K562 (cell line): Measurements from ENCODE around the gene DGKA. TPM values are rescaled to one million over a fixed set of nuclear protein-coding genes. Genes with fewer than 3 reads are reported as not detected.

ENCODE experiments used
- ARHGAP35 ChIP-seq: fragments of 450-650 bp; IDR thresholded peaks from 2 replicates; pipeline ENCODE4 v1.6.1; 2018; ENCODE audit not compliant: partially characterized antibody
- ARID1B ChIP-seq: fragments of 450-650 bp; IDR thresholded peaks from 2 replicates; pipeline ENCODE4 v1.6.1; 2016; ENCODE audit warnings: antibody characterized with exemption, mild to moderate bottlenecking, inconsistent platforms
- CAMTA2 ChIP-seq: fragments of 250-450 bp; sonication (Bioruptor Pico); conservative IDR thresholded peaks from 2 replicates; pipeline ENCODE4 v1.5.1; 2022
- DPF2 ChIP-seq: fragments of 450-650 bp; IDR thresholded peaks from 2 replicates; pipeline ENCODE4 v1.6.1; 2016
- EGR1 ChIP-seq: fragments of 450-650 bp; conservative IDR thresholded peaks from 2 replicates; pipeline ENCODE4 v1.6.1; 2017; ENCODE audit warnings: mild to moderate bottlenecking
- LEF1 ChIP-seq: fragments of 450-650 bp; IDR thresholded peaks from 2 replicates; pipeline ENCODE4 v1.6.1; 2016; ENCODE audit warnings: mild to moderate bottlenecking
- NBN ChIP-seq: fragments of 450-650 bp; IDR thresholded peaks from 2 replicates; pipeline ENCODE4 v1.6.1; 2016; ENCODE audit warnings: low read depth, mild to moderate bottlenecking
- NEUROD1 ChIP-seq: fragments of 150-350 bp; IDR thresholded peaks from 2 replicates; pipeline ENCODE4 v1.6.1; 2014; ENCODE audit warnings: borderline replicate concordance, low read length, low read depth; ENCODE audit not compliant: partially characterized antibody
- PRMT5 ChIP-seq: sonication (generic); formaldehyde crosslinking; IDR thresholded peaks from 2 replicates; pipeline ENCODE4 v1.5.0; 2020; ENCODE audit warnings: missing genetic modification reagents
- SMARCE1 ChIP-seq: fragments of 450-650 bp; IDR thresholded peaks from 2 replicates; pipeline ENCODE4 v1.7.1; 2016; ENCODE audit warnings: mild to moderate bottlenecking
- SNRNP70 ChIP-seq: fragments of 200-400 bp; formaldehyde crosslinking; optimal IDR thresholded peaks from 2 replicates; pipeline ENCODE3; 2017; ENCODE audit warnings: low read depth, low read length
- TAF15 ChIP-seq: fragments of 200-400 bp; formaldehyde crosslinking; IDR thresholded peaks from 2 replicates; pipeline ENCODE4 v1.6.1; 2017; ENCODE audit warnings: mild to moderate bottlenecking, low read depth, low read length, moderate library complexity
- TCF7 ChIP-seq: sonication (generic); IDR thresholded peaks from 2 replicates; pipeline ENCODE4 v1.6.1; 2016; ENCODE audit warnings: antibody characterized with exemption, borderline replicate concordance
- TEAD1 ChIP-seq, 2 experiments: fragments of 450-650 bp in 1 of 2; sonication (generic) in 1 of 2; formaldehyde crosslinking; IDR thresholded peaks; 2 replicates each; pipeline versions ENCODE4 v1.4.0 to v1.8.0; 2020 to 2022; ENCODE audit warnings: mild to moderate bottlenecking in 2 of 2, missing genetic modification reagents in 1 of 2
- TEAD4 ChIP-seq, 2 experiments: sonication (generic) in 1 of 2; formaldehyde crosslinking in 1 of 2; IDR thresholded peaks; 2 replicates each; pipeline versions ENCODE4 v1.6.1 to v1.8.0; 2012 to 2022; ENCODE audit warnings: borderline replicate concordance in 1 of 2, inconsistent platforms in 1 of 2, low read length in 1 of 2, mild to moderate bottlenecking in 1 of 2, missing genetic modification reagents in 1 of 2
- ZNF212 ChIP-seq: fragments of 450-650 bp; formaldehyde crosslinking; IDR thresholded peaks from 2 replicates; pipeline ENCODE4 v1.4.0; 2020; ENCODE audit warnings: mild to moderate bottlenecking
- polyA plus RNA-seq, 8 experiments: library from polyadenylated mRNA; depleted of rRNA in 4 of 8; stranded (reverse) in 5 of 8; unstranded in 3 of 8; fragments of >200 nt; fragmentation: Nextera tagmentation in 2 of 8; fragmentation: Illumina TruSeq in 1 of 8; extraction: Ambion mirVana in 2 of 8; extraction: Trizol in 1 of 8; gene quantifications; 2 replicates each; pipeline versions ENCODE4 v1.2.1 to v1.2.3, GENCODE V29; 2011 to 2014; ENCODE audit warnings: inconsistent platforms in 1 of 8, missing spikeins in 1 of 8
- total RNA-seq, 7 experiments: library from RNA; depleted of rRNA in 6 of 7; stranded (reverse); fragments of >200 nt in 6 of 7; fragmentation: Illumina TruSeq in 2 of 7; extraction: Trizol in 2 of 7; gene quantifications; 2 replicates each; pipeline versions ENCODE4 v1.2.1 to v1.2.3, GENCODE V29; 2011 to 2021; ENCODE audit warnings: low replicate concordance in 1 of 7
- TF ChIP-seq, protein P1 (sequence below): sonication (generic); formaldehyde crosslinking; IDR thresholded peaks from 2 replicates; pipeline ENCODE4 v1.8.0; 2022; ENCODE audit warnings: missing genetic modification reagents, mild to moderate bottlenecking, moderate library complexity, borderline replicate concordance
- TF ChIP-seq, protein P2 (sequence below): fragments of 250-450 bp; sonication (Bioruptor Pico); IDR thresholded peaks from 2 replicates; pipeline ENCODE4 v1.4.0; 2020
- TF ChIP-seq, protein P3 (sequence below): IDR thresholded peaks from 2 replicates; pipeline ENCODE4 v1.6.1; 2012; ENCODE audit warnings: low read depth, low read length, improper control_type of control experiment, borderline replicate concordance
- TF ChIP-seq, protein P4 (sequence below): sonication (generic); IDR thresholded peaks from 2 replicates; pipeline ENCODE4 v1.6.1; 2016

The DGKA gene
- total and polyA plus RNA-seq, 9 of the 15 experiments (the other 6 are each of a cell fraction or from before 2014, with no cell fraction given) = 3.4 to 12.4 (median 6.2) TPM

DNA sequence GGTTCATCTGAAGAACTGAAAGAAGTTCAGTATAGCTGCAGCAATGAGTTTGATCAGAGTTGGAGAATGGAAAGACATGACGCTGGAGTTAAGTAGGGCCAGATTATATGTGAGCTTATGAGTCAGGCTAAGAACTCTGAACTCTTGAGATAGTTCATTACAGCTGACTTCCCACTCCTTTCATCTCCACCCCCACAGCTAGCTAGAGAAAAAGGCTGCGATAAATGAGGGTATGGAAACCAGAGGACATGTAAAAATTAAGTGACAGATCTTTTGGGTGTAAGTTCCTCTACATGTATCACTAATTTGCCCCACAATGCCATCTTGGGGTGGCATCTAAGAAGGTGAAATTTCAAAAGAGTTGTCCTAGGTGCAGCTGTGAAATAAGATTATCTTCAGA, 31.9 kb upstream of the DGKA start (continued):
- TF ChIP-seq, protein P1, sequence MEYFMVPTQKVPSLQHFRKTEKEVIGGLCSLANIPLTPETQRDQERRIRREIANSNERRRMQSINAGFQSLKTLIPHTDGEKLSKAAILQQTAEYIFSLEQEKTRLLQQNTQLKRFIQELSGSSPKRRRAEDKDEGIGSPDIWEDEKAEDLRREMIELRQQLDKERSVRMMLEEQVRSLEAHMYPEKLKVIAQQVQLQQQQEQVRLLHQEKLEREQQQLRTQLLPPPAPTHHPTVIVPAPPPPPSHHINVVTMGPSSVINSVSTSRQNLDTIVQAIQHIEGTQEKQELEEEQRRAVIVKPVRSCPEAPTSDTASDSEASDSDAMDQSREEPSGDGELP = peak; percentile 77; the same call in 1 of the 2 replicates
- TF ChIP-seq TEAD4 (IDR thresholded peaks at IDR 0.05; ENCODE audit: low read length) (peak; percentile 60), TEAD4 (CRISPR knock-in tag; IDR thresholded peaks at IDR 0.05; ENCODE audit: borderline replicate concordance) (no peak), TAF15 (no peak), CAMTA2 (CRISPR knock-in tag) (no peak), ARHGAP35 (no peak), ARID1B (peak; percentile 71), TEAD1 (CRISPR knock-in tag; IDR thresholded peaks at IDR 0.05) (no peak), ZNF212 (CRISPR knock-in tag) (no peak), EGR1 (peak; percentile 90), LEF1 (peak; percentile 48; the same call in 1 of the 2 replicates), SMARCE1 (peak; percentile 33; the same call in 1 of the 2 replicates), NBN (no peak), SNRNP70 (no peak), DPF2 (peak; percentile 72), TCF7 (peak; percentile 88; the same call in 1 of the 2 replicates), NEUROD1 (no peak), PRMT5 (CRISPR knock-in tag) (no peak)
- TF ChIP-seq, protein P2, sequence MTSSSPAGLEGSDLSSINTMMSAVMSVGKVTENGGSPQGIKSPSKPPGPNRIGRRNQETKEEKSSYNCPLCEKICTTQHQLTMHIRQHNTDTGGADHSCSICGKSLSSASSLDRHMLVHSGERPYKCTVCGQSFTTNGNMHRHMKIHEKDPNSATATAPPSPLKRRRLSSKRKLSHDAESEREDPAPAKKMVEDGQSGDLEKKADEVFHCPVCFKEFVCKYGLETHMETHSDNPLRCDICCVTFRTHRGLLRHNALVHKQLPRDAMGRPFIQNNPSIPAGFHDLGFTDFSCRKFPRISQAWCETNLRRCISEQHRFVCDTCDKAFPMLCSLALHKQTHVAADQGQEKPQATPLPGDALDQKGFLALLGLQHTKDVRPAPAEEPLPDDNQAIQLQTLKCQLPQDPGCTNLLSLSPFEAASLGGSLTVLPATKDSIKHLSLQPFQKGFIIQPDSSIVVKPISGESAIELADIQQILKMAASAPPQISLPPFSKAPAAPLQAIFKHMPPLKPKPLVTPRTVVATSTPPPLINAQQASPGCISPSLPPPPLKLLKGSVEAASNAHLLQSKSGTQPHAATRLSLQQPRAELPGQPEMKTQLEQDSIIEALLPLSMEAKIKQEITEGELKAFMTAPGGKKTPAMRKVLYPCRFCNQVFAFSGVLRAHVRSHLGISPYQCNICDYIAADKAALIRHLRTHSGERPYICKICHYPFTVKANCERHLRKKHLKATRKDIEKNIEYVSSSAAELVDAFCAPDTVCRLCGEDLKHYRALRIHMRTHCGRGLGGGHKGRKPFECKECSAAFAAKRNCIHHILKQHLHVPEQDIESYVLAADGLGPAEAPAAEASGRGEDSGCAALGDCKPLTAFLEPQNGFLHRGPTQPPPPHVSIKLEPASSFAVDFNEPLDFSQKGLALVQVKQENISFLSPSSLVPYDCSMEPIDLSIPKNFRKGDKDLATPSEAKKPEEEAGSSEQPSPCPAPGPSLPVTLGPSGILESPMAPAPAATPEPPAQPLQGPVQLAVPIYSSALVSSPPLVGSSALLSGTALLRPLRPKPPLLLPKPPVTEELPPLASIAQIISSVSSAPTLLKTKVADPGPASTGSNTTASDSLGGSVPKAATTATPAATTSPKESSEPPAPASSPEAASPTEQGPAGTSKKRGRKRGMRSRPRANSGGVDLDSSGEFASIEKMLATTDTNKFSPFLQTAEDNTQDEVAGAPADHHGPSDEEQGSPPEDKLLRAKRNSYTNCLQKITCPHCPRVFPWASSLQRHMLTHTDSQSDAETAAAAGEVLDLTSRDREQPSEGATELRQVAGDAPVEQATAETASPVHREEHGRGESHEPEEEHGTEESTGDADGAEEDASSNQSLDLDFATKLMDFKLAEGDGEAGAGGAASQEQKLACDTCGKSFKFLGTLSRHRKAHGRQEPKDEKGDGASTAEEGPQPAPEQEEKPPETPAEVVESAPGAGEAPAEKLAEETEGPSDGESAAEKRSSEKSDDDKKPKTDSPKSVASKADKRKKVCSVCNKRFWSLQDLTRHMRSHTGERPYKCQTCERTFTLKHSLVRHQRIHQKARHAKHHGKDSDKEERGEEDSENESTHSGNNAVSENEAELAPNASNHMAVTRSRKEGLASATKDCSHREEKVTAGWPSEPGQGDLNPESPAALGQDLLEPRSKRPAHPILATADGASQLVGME (CRISPR knock-in tag) = no peak
- TF ChIP-seq, protein P3, sequence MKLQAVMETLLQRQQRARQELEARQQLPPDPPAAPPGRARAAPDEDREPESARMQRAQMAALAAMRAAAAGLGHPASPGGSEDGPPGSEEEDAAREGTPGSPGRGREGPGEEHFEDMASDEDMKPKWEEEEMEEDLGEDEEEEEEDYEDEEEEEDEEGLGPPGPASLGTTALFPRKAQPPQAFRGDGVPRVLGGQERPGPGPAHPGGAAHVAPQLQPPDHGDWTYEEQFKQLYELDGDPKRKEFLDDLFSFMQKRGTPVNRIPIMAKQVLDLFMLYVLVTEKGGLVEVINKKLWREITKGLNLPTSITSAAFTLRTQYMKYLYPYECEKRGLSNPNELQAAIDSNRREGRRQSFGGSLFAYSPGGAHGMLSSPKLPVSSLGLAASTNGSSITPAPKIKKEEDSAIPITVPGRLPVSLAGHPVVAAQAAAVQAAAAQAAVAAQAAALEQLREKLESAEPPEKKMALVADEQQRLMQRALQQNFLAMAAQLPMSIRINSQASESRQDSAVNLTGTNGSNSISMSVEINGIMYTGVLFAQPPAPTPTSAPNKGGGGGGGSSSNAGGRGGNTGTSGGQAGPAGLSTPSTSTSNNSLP = 0 out of 2 replicates have a peak, but pooled peaks have one; percentile 43
- TF ChIP-seq, protein P4, sequence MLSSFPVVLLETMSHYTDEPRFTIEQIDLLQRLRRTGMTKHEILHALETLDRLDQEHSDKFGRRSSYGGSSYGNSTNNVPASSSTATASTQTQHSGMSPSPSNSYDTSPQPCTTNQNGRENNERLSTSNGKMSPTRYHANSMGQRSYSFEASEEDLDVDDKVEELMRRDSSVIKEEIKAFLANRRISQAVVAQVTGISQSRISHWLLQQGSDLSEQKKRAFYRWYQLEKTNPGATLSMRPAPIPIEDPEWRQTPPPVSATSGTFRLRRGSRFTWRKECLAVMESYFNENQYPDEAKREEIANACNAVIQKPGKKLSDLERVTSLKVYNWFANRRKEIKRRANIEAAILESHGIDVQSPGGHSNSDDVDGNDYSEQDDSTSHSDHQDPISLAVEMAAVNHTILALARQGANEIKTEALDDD = peak; percentile 17; the same call in 1 of the 2 replicates
